ENCODE data around the gene LIMA1. TPM values are rescaled to one million over a fixed set of nuclear protein-coding genes. Genes with fewer than 3 reads are reported as not detected.
A peak's percentile ranks its signal among the peaks of the same experiment; 100 is the strongest.
"Not testable (repeated sequence)": the region's sequence is repeated elsewhere in the genome, so short reads cannot be mapped to it uniquely, and the experiment has no call there.

LIMA1 gene
- total and polyA plus RNA-seq, 12 donors = 10.6 to 34.4 (median 16.2) TPM

DNA sequence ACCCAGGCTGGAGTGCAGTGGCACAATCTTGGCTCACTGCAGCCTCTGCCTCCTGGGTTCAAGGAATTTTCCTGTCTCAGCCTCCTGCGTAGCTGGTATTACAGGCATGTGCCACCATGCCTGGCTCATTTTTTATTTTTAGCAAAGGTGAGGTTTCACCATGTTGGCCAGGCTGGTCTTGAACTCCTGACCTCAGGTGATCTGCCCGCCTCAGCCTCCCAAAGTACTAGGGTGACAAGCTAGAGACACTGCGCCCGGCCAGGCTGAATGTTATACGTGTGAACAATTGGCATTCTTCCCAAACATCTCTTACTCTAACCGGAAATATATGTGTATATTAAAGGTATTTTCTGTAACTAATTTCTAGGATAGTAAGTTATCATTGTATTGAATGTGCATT is 13.2 kb upstream of the LIMA1 start:
- H3K4me1 ChIP-seq = peaks cover 0 to 31% (median 13%) of the 10 kb centered on the region in 9 donors
- H3K36me3 ChIP-seq = peaks cover 0 to 13% (median 0%) of the 10 kb centered on the region in 9 donors
- WGBS, 2 donors = 78 to 87% methylated on average over 6 of the region's 6 CpGs
- H3K4me3 ChIP-seq = no peak overlapping the region
- ATAC-seq (no peak), DNase-seq (no peak)
- TF ChIP-seq, protein P1, sequence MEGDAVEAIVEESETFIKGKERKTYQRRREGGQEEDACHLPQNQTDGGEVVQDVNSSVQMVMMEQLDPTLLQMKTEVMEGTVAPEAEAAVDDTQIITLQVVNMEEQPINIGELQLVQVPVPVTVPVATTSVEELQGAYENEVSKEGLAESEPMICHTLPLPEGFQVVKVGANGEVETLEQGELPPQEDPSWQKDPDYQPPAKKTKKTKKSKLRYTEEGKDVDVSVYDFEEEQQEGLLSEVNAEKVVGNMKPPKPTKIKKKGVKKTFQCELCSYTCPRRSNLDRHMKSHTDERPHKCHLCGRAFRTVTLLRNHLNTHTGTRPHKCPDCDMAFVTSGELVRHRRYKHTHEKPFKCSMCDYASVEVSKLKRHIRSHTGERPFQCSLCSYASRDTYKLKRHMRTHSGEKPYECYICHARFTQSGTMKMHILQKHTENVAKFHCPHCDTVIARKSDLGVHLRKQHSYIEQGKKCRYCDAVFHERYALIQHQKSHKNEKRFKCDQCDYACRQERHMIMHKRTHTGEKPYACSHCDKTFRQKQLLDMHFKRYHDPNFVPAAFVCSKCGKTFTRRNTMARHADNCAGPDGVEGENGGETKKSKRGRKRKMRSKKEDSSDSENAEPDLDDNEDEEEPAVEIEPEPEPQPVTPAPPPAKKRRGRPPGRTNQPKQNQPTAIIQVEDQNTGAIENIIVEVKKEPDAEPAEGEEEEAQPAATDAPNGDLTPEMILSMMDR (IDR thresholded peaks at IDR 0.05) = no peak
- intact Hi-C loops (cut with DNase I) = loop anchor here in 2 of 10 donors (10.0 kb wide), 2 partner anchors 62 to 112 kb away; no protein-coding TSS in a partner anchor
- H3K27ac ChIP-seq = peak overlapping the region in 8 of 10 donors; percentile 7 to 73 (median 47)
- peaks cover 0 to 10% (median 0%) of the 10 kb centered on the region in 11 donors for H3K9me3 ChIP-seq
- H3K27me3 ChIP-seq = no peaks in the 10 kb centered on the region

DNA sequence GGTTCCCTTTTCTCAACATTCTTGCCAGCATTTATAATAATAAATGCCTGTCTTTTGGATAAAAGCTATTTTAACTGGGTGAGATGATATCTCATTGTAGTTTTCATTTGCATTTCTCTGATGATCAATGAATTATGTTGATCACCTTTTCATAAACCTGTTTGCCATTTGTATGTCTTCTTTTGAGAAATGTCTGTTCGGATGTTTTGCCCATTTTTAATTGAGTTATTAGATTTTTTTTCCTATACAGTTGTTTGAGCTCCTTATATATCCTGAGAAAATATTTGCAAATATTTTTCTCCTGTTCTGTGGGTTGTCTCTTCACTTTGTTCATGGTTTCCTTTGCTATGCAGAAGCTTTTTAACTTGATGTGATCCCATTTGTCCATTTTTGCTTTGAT is 8.1 kb upstream of the LIMA1 start:
- TF ChIP-seq, protein P1 (IDR thresholded peaks at IDR 0.05) = no peak
- H3K9me3 ChIP-seq = peaks cover 0 to 19% (median 0%) of the 10 kb centered on the region in 11 donors
- intact Hi-C loops (cut with DNase I) = loop anchor here in 2 of 10 donors (10.0 kb wide), 2 partner anchors 57 to 107 kb away; no protein-coding TSS in a partner anchor
- H3K27me3 ChIP-seq = no peaks in the 10 kb centered on the region
- WGBS, 2 donors = 96 to 100% methylated on average over 1 of the region's 1 CpG
- H3K36me3 ChIP-seq = peaks cover 0 to 15% (median 0%) of the 10 kb centered on the region in 9 donors
- H3K27ac ChIP-seq = no peak overlapping the region
- DNase-seq (no peak), ATAC-seq (no peak)
- no peak overlapping the region for H3K4me3 ChIP-seq
- H3K4me1 ChIP-seq = peaks cover 0 to 10% (median 3%) of the 10 kb centered on the region in 9 donors

GRCh38 chr12:50290692-50291091 is 7.4 kb upstream of the LIMA1 start:
- not testable (repeated sequence) for H3K4me1 ChIP-seq, ATAC-seq, H3K27me3 ChIP-seq, H3K27ac ChIP-seq, H3K4me3 ChIP-seq, DNase-seq
- peaks cover 0 to 12% (median 0%) of the 10 kb centered on the region in 9 donors for H3K36me3 ChIP-seq
- peaks cover 0 to 19% (median 0%) of the 10 kb centered on the region in 11 donors for H3K9me3 ChIP-seq
- intact Hi-C loops (cut with DNase I) = loop anchor here in 2 of 10 donors (10.0 kb wide), 2 partner anchors 56 to 106 kb away; no protein-coding TSS in a partner anchor
- 84 to 88% methylated on average over 3 of the region's 3 CpGs for WGBS, 2 donors

- H3K27ac ChIP-seq = peak overlapping the region in 2 of 10 donors; percentile 15 to 54
- WGBS, 2 donors = 74 to 78% methylated on average over 7 of the region's 7 CpGs
- ATAC-seq = no peak
Measured at GRCh38 chr12:50287271-50287670, 4.0 kb upstream of the LIMA1 start.

More at GRCh38 chr12:50287271-50287670, 4.0 kb upstream of the LIMA1 start:
- Histone ChIP-seq H3K9me3 (peaks cover 0 to 17% (median 0%) of the 10 kb centered on the region in 11 donors), H3K4me1 (peaks cover 0 to 27% (median 25%) of the 10 kb centered on the region in 9 donors), H3K36me3 (peaks cover 0 to 7% (median 0%) of the 10 kb centered on the region in 9 donors), H3K4me3 (no peak overlapping the region), H3K27me3 (no peaks in the 10 kb centered on the region)
- TF ChIP-seq, protein P1 (IDR thresholded peaks at IDR 0.05) = no peak
- intact Hi-C loops (cut with DNase I) = loop anchor here in 3 of 10 donors (10.0 kb wide), 3 partner anchors 52 to 82 kb away; no protein-coding TSS in a partner anchor
- DNase-seq = no peak
